Endothelial cell of umbilical vein (primary cell): ENCODE data around the gene METTL9. TPM values are rescaled to one million over a fixed set of nuclear protein-coding genes. Genes with fewer than 3 reads are reported as not detected.

Experiments used
- BruUV-seq: library from RNA; stranded (reverse); fragments of 400-500 nt; replicated peaks from 2 replicates; lab custom pipeline; 2021; lab: Mats Ljungman, UMichigan
- CTCF ChIA-PET: fragments of 300-600, 350-600 bp; sonication (Branson Sonifier 250); formaldehyde crosslinking; loops from one replicate; lab custom pipeline; 2021; ENCODE audit warnings: antibody characterized with exemption, inconsistent platforms; lab: Charles Lee
- POLR2A ChIA-PET: fragments of 300-600, 350-600 bp; sonication (Branson Sonifier 250); formaldehyde crosslinking; loops from one replicate; lab custom pipeline; 2021; ENCODE audit warnings: antibody characterized with exemption, inconsistent platforms; lab: Charles Lee
- DNase-seq: peaks from one replicate; pipeline ENCODE4 v3.0.0-alpha.2; 2011; ENCODE audit warnings: low read depth, low spot score
- FAIRE-seq: peaks from 2 replicates; lab custom pipeline; 2011; peaks lifted over from hg19 to GRCh38; lab: Jason Lieb, UNC
- H2AFZ ChIP-seq: 2 replicates; pipeline ENCODE4 v1.6.0; 2012; ENCODE audit warnings: low read depth, low read length, control low read depth, inconsistent platforms
- H3K27ac ChIP-seq: 2 replicates; pipeline ENCODE4 v1.5.1; 2011; ENCODE audit warnings: low read depth, mild to moderate bottlenecking, control low read depth, low read length, moderate library complexity; ENCODE audit not compliant: insufficient read depth
- H3K27me3 ChIP-seq, 2 experiments: 2 replicates each; pipeline versions ENCODE4 v1.6.0 to v1.6.1; 2011; ENCODE audit warnings: low read length in 2 of 2, mixed read lengths in 1 of 2; ENCODE audit not compliant: control insufficient read depth in 2 of 2, insufficient read depth in 2 of 2
- H3K36me3 ChIP-seq, 2 experiments: 2 replicates in 1 of 2; 3 replicates in 1 of 2; pipeline ENCODE4 v1.5.1; 2011; ENCODE audit warnings: low read length in 2 of 2, mild to moderate bottlenecking in 1 of 2, moderate library complexity in 1 of 2; ENCODE audit not compliant: control insufficient read depth in 2 of 2, insufficient read depth in 2 of 2; ENCODE audit errors: extremely low read depth in 1 of 2
- H3K4me1 ChIP-seq: 3 replicates; pipeline ENCODE4 v1.5.1; 2011; ENCODE audit warnings: mild to moderate bottlenecking, low read length; ENCODE audit not compliant: control insufficient read depth, insufficient read depth; ENCODE audit errors: extremely low read depth
- H3K4me2 ChIP-seq: 2 replicates; pipeline ENCODE4 v1.6.1; 2011; ENCODE audit warnings: low read length, control low read depth, mixed read lengths; ENCODE audit not compliant: insufficient read depth
- H3K4me3 ChIP-seq, 3 experiments: fragments of 200-600 bp in 1 of 3; sonication (generic), shearing (Covaris generic) in 1 of 3; replicated peaks in 1 of 3; 2 replicates each; pipeline ENCODE4 v1.5.1; 2011 to 2016; ENCODE audit warnings: control low read depth in 3 of 3, low read length in 3 of 3, mild to moderate bottlenecking in 2 of 3, inconsistent platforms in 1 of 3, low read depth in 1 of 3, moderate library complexity in 1 of 3; ENCODE audit not compliant: insufficient read depth in 1 of 3
- H3K79me2 ChIP-seq: 2 replicates; pipeline ENCODE4 v1.6.0; 2012; ENCODE audit warnings: low read length, inconsistent platforms; ENCODE audit not compliant: control insufficient read depth, insufficient read depth
- H3K9ac ChIP-seq: replicated peaks from 2 replicates; pipeline ENCODE3; 2011; ENCODE audit warnings: low read length, control low read depth; ENCODE audit not compliant: insufficient read depth; ENCODE audit errors: extremely low read depth
- H3K9me1 ChIP-seq: replicated peaks from 3 replicates; pipeline ENCODE4 v1.6.0; 2011; ENCODE audit warnings: mild to moderate bottlenecking, low read length; ENCODE audit not compliant: control insufficient read depth, insufficient read depth; ENCODE audit errors: extremely low read depth
- H3K9me3 ChIP-seq: replicated peaks from 2 replicates; pipeline ENCODE4 v1.5.1; 2012; ENCODE audit warnings: low read length, inconsistent platforms; ENCODE audit not compliant: control insufficient read depth, insufficient read depth
- H4K20me1 ChIP-seq: replicated peaks from 2 replicates; pipeline ENCODE3; 2011; ENCODE audit warnings: mild to moderate bottlenecking, low read length; ENCODE audit not compliant: control insufficient read depth, insufficient read depth; ENCODE audit errors: extremely low read depth
- CTCF ChIP-seq, 2 donors: IDR thresholded peaks; 1 replicate in 1 of 2; 2 replicates in 1 of 2; pipeline ENCODE4 v1.5.1; 2011; ENCODE audit warnings: low read length in 2 of 2, mild to moderate bottlenecking in 2 of 2, moderate library complexity in 2 of 2, control low read depth in 1 of 2, inconsistent platforms in 1 of 2, low read depth in 1 of 2; ENCODE audit not compliant: insufficient read depth in 1 of 2; ENCODE audit errors: extremely low read depth in 1 of 2
- EZH2 ChIP-seq: IDR thresholded peaks from 2 replicates; pipeline ENCODE4 v1.6.1; 2012; ENCODE audit warnings: borderline replicate concordance, low read depth, mild to moderate bottlenecking, moderate library complexity, low read length, inconsistent platforms; ENCODE audit not compliant: severe bottlenecking
- FOS ChIP-seq: IDR thresholded peaks from 2 replicates; pipeline ENCODE4 v1.6.1; 2011; ENCODE audit warnings: mild to moderate bottlenecking, low read length, moderate library complexity, borderline replicate concordance; ENCODE audit not compliant: insufficient read depth
- GATA2 ChIP-seq: IDR thresholded peaks from 2 replicates; pipeline ENCODE4 v1.7.0; 2011; ENCODE audit warnings: low read depth, mild to moderate bottlenecking, moderate library complexity, mixed read lengths, low read length; ENCODE audit not compliant: insufficient read length, insufficient read depth
- JUN ChIP-seq: IDR thresholded peaks from 2 replicates; pipeline ENCODE4 v1.6.1; 2011; ENCODE audit warnings: borderline replicate concordance, low read depth; ENCODE audit not compliant: insufficient read length, insufficient read depth
- MAX ChIP-seq: IDR thresholded peaks from 2 replicates; pipeline ENCODE4 v1.6.1; 2011; ENCODE audit not compliant: insufficient read depth, insufficient read length
- MYC ChIP-seq: IDR thresholded peaks from one replicate; pipeline ENCODE4 v1.6.1; 2011; ENCODE audit warnings: mild to moderate bottlenecking, low read depth, low read length
- POLR2A ChIP-seq: IDR thresholded peaks from 2 replicates; pipeline ENCODE4 v1.6.1; 2012; ENCODE audit warnings: low read depth, mild to moderate bottlenecking, control low read depth, low read length
- POLR2AphosphoS5 ChIP-seq: IDR thresholded peaks from 2 replicates; pipeline ENCODE4 v1.6.1; 2012; ENCODE audit warnings: low read depth, mild to moderate bottlenecking, control low read depth, low read length, moderate library complexity; ENCODE audit not compliant: insufficient read depth
- dilution Hi-C: fragments of 300-500 bp; cut with MboI; formaldehyde crosslinking; loops from one replicate; pipeline ENCODE4 v1.15.0; 2019; ENCODE audit warnings: low sequenced_read_pairs; ENCODE audit not compliant: extremely low pct_ligation_motif_present
- intact Hi-C: fragments of 100-400 bp; cut with micrococcal nuclease; formaldehyde crosslinking; loops from one replicate; pipeline ENCODE4 v1.10.0; 2022
- polyA plus RNA-seq, 4 experiments: library from polyadenylated mRNA; depleted of rRNA in 3 of 4; stranded (reverse) in 3 of 4; unstranded in 1 of 4; fragments of >200 nt; gene quantifications; 2 replicates each; pipeline versions ENCODE4 v1.2.1 to v1.2.3, GENCODE V29; 2011 to 2012; ENCODE audit warnings: missing spikeins in 1 of 4
- total RNA-seq: library from RNA; stranded (reverse); gene quantifications from 2 replicates; pipeline ENCODE4 v1.2.3, GENCODE V29; 2021

Gene METTL9
- total and polyA plus RNA-seq, 2 donors (not counting 3 experiments of a cell fraction or from before 2014, with no cell fraction given): 53.8 to 121 TPM

DNA sequence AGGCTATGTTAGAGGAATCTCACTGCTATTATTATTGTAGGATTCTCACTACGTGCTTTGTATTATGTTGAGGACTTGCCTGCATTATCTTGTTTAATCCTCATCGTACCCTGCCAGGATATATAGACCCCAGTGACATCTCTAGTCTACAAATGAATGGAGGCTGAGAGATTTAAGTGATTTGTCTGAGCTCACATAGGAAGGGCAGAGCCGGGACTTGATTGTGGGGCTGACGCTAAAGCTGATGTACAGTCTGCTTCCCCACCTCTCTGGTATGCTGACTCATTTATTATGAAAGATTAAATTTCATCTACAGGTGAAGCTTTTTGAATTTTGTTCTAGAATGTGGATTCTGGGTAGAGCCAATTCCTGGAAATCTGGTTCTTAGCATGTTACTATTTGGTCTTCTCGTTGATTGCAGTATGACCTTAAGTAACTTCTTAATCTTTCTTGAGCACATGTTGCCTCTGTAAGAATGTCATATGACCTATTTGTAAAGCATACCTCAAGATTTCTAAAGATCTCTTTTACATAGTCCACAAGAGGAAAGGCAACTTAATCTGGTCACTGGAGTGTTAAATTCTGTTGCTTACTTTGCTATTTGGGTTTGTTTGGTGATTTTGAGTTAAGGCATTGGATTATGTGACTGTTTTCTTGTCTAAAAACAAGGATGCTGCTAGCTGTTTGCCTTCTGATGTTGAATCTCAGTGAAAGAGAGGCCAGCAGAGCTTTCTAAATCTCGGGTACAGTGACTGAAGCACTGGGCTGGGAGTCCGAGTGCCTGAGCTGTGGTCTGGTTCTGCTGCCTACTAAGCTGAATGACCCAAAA lies 12.4 kb downstream of the METTL9 start:
- Histone ChIP-seq H3K4me2 (no peak overlapping the region), H4K20me1 (peaks cover 10% of the 10 kb centered on the region), H3K9me3 (no peaks in the 10 kb centered on the region), H3K4me1 (no peaks in the 10 kb centered on the region), H3K36me3 (peaks cover 0 to 3% of the 10 kb centered on the region in 2 experiments), H2AFZ (no peak overlapping the region), H3K27me3 (no peaks in the 10 kb centered on the region), H3K9ac (no peak overlapping the region), H3K9me1 (no peaks in the 10 kb centered on the region), H3K4me3 (no peak overlapping the region), H3K79me2 (peaks cover 96% of the 10 kb centered on the region), H3K27ac (no peak overlapping the region)
- dilution Hi-C loops: no loop called here
- intact Hi-C loops: no loop called here
- no TSS peak for BruUV-seq
- DNase-seq: no peak
- ChIA-PET POLR2A (no interaction called here), CTCF (interaction anchor here (1.2 to 1.6 kb wide), 4 partner anchors 21 to 58 kb away, joined by 3 to 4 read pairs (median 3); no protein-coding TSS in a partner anchor)
- FAIRE-seq: no peak
- TF ChIP-seq GATA2 (no peak), POLR2AphosphoS5 (no peak), EZH2 (no peak), FOS (no peak), POLR2A (no peak), CTCF (IDR thresholded peaks at IDR 0.05; ENCODE audit: extremely low read depth in 1 of 2, insufficient read depth in 1 of 2, low read depth in 1 of 2, low read length in 2 of 2) (no peak), MAX (no peak), JUN (no peak), MYC (no peak)
